ENCODE results near the gene ADAP1.

DNA sequence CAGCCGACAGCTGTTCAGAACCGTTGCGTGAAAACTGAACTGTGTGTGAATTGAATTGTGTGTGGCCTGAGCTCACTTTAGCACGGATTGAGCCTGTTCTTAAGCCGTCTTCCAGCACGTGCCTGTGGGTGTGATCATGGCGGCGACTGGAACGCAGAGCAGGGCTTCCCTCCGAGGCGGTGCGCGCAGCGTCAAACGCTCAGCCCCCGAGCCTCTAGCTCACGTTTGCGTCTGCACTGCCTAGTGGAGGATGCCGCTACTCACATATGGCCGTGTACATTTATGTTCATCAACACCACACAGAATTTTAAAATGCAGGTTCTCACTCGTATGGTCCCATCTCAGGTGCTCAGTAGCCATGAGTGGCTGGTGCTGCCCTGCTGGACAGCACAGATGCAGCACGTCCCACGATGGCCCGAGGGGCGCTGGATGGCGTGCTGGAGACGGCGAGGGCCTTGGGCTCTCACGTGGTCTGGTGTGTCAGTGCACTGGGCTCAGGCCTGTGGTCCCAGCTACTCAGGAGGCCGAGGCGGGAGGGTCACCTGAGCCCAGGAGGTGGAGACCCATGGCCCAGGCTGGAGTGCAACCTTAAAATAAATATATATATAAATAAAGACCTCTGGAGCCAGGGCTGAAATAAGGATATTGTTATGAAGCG lies 100.2 kb downstream of the ADAP1 start:
- TF ChIP-seq, protein P1, sequence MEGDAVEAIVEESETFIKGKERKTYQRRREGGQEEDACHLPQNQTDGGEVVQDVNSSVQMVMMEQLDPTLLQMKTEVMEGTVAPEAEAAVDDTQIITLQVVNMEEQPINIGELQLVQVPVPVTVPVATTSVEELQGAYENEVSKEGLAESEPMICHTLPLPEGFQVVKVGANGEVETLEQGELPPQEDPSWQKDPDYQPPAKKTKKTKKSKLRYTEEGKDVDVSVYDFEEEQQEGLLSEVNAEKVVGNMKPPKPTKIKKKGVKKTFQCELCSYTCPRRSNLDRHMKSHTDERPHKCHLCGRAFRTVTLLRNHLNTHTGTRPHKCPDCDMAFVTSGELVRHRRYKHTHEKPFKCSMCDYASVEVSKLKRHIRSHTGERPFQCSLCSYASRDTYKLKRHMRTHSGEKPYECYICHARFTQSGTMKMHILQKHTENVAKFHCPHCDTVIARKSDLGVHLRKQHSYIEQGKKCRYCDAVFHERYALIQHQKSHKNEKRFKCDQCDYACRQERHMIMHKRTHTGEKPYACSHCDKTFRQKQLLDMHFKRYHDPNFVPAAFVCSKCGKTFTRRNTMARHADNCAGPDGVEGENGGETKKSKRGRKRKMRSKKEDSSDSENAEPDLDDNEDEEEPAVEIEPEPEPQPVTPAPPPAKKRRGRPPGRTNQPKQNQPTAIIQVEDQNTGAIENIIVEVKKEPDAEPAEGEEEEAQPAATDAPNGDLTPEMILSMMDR (tag by site-specific recombination; IDR thresholded peaks at IDR 0.05): no peak
- TF ChIP-seq TCF7L2 (IDR thresholded peaks at IDR 0.05; ENCODE audit: borderline replicate concordance, low read depth, low read length): no peak
- no peak for TF ChIP-seq ZFP3 (tag by site-specific recombination; IDR thresholded peaks at IDR 0.05; ENCODE audit: low read depth)
- TF ChIP-seq REPIN1 (tag by site-specific recombination; IDR thresholded peaks at IDR 0.05; ENCODE audit: low read depth): no peak
- TF ChIP-seq ZNF24 (tag by site-specific recombination; IDR thresholded peaks at IDR 0.05): no peak
- TF ChIP-seq ZNF837 (tag by site-specific recombination; IDR thresholded peaks at IDR 0.05): no peak
- no peak for TF ChIP-seq ZNF175 (tag by site-specific recombination; IDR thresholded peaks at IDR 0.05)
- TF ChIP-seq ZNF121 (tag by site-specific recombination; IDR thresholded peaks at IDR 0.05): no peak
- no peak for TF ChIP-seq YY1 (tag by site-specific recombination; IDR thresholded peaks at IDR 0.05)
- no peak for TF ChIP-seq PRDM1 (tag by site-specific recombination; IDR thresholded peaks at IDR 0.05)
- TF ChIP-seq ZSCAN30 (tag by site-specific recombination; IDR thresholded peaks at IDR 0.05): no peak
- TF ChIP-seq SETDB1 (IDR thresholded peaks at IDR 0.05; ENCODE audit: insufficient read length, low read length): no peak
